Suprapubic skin (tissue), 4 donors: ENCODE data around the gene PDHB. TPM values are rescaled to one million over a fixed set of nuclear protein-coding genes. Genes with fewer than 3 reads are reported as not detected.

Source experiments
- DNase-seq, 2 donors: peaks; one replicate each; pipeline ENCODE4 v3.0.0-alpha.2; 2019; ENCODE audit warnings: low spot score in 2 of 2
- H3K27ac ChIP-seq: fragments of 200-600 bp; sonication (generic); one replicate; pipeline ENCODE4 v1.5.1; 2019
- H3K27me3 ChIP-seq: fragments of 200-600 bp; sonication (generic); one replicate; pipeline ENCODE4 v1.5.1; 2019
- H3K36me3 ChIP-seq: fragments of 200-600 bp; sonication (generic); one replicate; pipeline ENCODE4 v1.5.1; 2019
- H3K4me1 ChIP-seq: fragments of 200-600 bp; sonication (generic); one replicate; pipeline ENCODE4 v1.5.1; 2019
- H3K4me3 ChIP-seq: fragments of 200-600 bp; sonication (generic); one replicate; pipeline ENCODE4 v1.5.1; 2019; ENCODE audit warnings: mild to moderate bottlenecking
- H3K9me3 ChIP-seq: fragments of 200-600 bp; sonication (generic); one replicate; pipeline ENCODE4 v1.5.1; 2019
- CTCF ChIP-seq, 2 donors: fragments of 200-600 bp in 1 of 2; fragments of 450-650 bp in 1 of 2; sonication (generic) in 1 of 2; IDR thresholded peaks; one replicate each; pipeline ENCODE4 v1.5.1; 2016 to 2019; ENCODE audit warnings: antibody characterized with exemption in 2 of 2, mild to moderate bottlenecking in 1 of 2, moderate library complexity in 1 of 2
- EP300 ChIP-seq: sonication (generic); formaldehyde crosslinking; IDR thresholded peaks from one replicate; pipeline ENCODE4 v1.6.1; 2017; ENCODE audit warnings: antibody characterized with exemption
- POLR2A ChIP-seq, 2 donors: fragments of 450-650 bp; IDR thresholded peaks; one replicate each; pipeline ENCODE4 v1.6.1; 2017; ENCODE audit warnings: antibody characterized with exemption in 2 of 2, mild to moderate bottlenecking in 2 of 2, moderate library complexity in 2 of 2
- POLR2AphosphoS5 ChIP-seq, 3 donors: sonication (generic); formaldehyde crosslinking; IDR thresholded peaks; one replicate each; pipeline ENCODE4 v1.6.1; 2017; ENCODE audit warnings: antibody characterized with exemption in 3 of 3
- WGBS: methylation state at CpG from one replicate; pipeline ENCODE4 v1.1.5; 2018; 5-methylcytosine and 5-hydroxymethylcytosine counted together
- total RNA-seq, 4 donors: library from RNA; depleted of rRNA; stranded (reverse); fragments of >200 nt; gene quantifications; one replicate each; pipeline ENCODE4 v1.1.0, GENCODE V29; 2016

The PDHB gene
- total RNA-seq, 4 donors from 2014 or later = 49.9 to 89.8 (median 78.0) TPM

- no peaks in the 10 kb centered on the region for H3K4me1 ChIP-seq
- no peaks in the 10 kb centered on the region for H3K27me3 ChIP-seq
- DNase-seq = no peak
- H3K4me3 ChIP-seq = no peak overlapping the region
- no peak overlapping the region for H3K27ac ChIP-seq
- H3K9me3 ChIP-seq = no peaks in the 10 kb centered on the region
- no peak for TF ChIP-seq POLR2AphosphoS5 (IDR thresholded peaks at IDR 0.05)
- H3K36me3 ChIP-seq = peaks cover 48% of the 10 kb centered on the region
Observed at GRCh38 chr3:58394339-58394738, 39.3 kb downstream of the PDHB start.

- WGBS = 65% methylated on average over 3 of the region's 3 CpGs
- no peak overlapping the region for H3K27ac ChIP-seq
- no peak overlapping the region for H3K4me3 ChIP-seq
- TF ChIP-seq CTCF (IDR thresholded peaks at IDR 0.05) (no peak), EP300 (no peak), POLR2AphosphoS5 (IDR thresholded peaks at IDR 0.05) (no peak), POLR2A (IDR thresholded peaks at IDR 0.05) (no peak)
- no peaks in the 10 kb centered on the region for H3K9me3 ChIP-seq
- no peak for DNase-seq
- H3K36me3 ChIP-seq = peaks cover 27% of the 10 kb centered on the region
- H3K4me1 ChIP-seq = peaks cover 12% of the 10 kb centered on the region
- no peaks in the 10 kb centered on the region for H3K27me3 ChIP-seq
Observed at GRCh38 chr3:58392181-58392580, 41.5 kb downstream of the PDHB start.

GRCh38 chr3:58391156-58391865, 42.3 kb downstream of the PDHB start:
- H3K4me1 ChIP-seq = peaks cover 20% of the 10 kb centered on the region
- DNase-seq = no peak
- H3K36me3 ChIP-seq = peaks cover 18% of the 10 kb centered on the region
- no peak overlapping the region for H3K4me3 ChIP-seq
- H3K27me3 ChIP-seq = no peaks in the 10 kb centered on the region
- TF ChIP-seq EP300 = no peak
- no peak for TF ChIP-seq POLR2AphosphoS5 (IDR thresholded peaks at IDR 0.05)
- no peak for TF ChIP-seq POLR2A (IDR thresholded peaks at IDR 0.05)
- TF ChIP-seq CTCF (IDR thresholded peaks at IDR 0.05) = no peak
- H3K9me3 ChIP-seq = no peaks in the 10 kb centered on the region
- 54% methylated on average over 3 of the region's 3 CpGs for whole genome bisulfite sequencing
- no peak overlapping the region for H3K27ac ChIP-seq

- no peaks in the 10 kb centered on the region for H3K9me3 ChIP-seq
- H3K4me3 ChIP-seq = no peak overlapping the region
- H3K27ac ChIP-seq = peak overlapping the region; percentile 64
- TF ChIP-seq CTCF (IDR thresholded peaks at IDR 0.05) (no peak), POLR2AphosphoS5 (IDR thresholded peaks at IDR 0.05) (no peak), POLR2A (IDR thresholded peaks at IDR 0.05) (no peak), EP300 (no peak)
- no peaks in the 10 kb centered on the region for H3K27me3 ChIP-seq
- H3K36me3 ChIP-seq = no peaks in the 10 kb centered on the region
- no peak for DNase-seq
- H3K4me1 ChIP-seq = peaks cover 32% of the 10 kb centered on the region
Observed at GRCh38 chr3:58388550-58389091, 45.0 kb downstream of the PDHB start.

GRCh38 chr3:58387650-58388546, 45.7 kb downstream of the PDHB start:
- DNase-seq = no peak
- 62% methylated on average over 6 of the region's 6 CpGs for WGBS
- H3K36me3 ChIP-seq = no peaks in the 10 kb centered on the region
- peak overlapping the region; percentile 55 for H3K27ac ChIP-seq
- no peaks in the 10 kb centered on the region for H3K27me3 ChIP-seq
- TF ChIP-seq POLR2AphosphoS5 (IDR thresholded peaks at IDR 0.05) (no peak), CTCF (IDR thresholded peaks at IDR 0.05) (no peak)
- peaks cover 39% of the 10 kb centered on the region for H3K4me1 ChIP-seq
- H3K9me3 ChIP-seq = no peaks in the 10 kb centered on the region
- no peak overlapping the region for H3K4me3 ChIP-seq
